Stimulated activated CD8-positive, alpha-beta memory T cell treated with anti-CD3 and anti-CD28 coated beads, Interleukin-15, amount 100 ng/mL, for 4 hours (primary cell): ENCODE results near the gene PLXND1.

Source experiments
- DNase-seq, 2 donors: peaks; one replicate each; pipeline ENCODE4 v3.0.0-alpha.2; 2020; ENCODE audit warnings: low read depth in 2 of 2

PLXND1 gene

DNA sequence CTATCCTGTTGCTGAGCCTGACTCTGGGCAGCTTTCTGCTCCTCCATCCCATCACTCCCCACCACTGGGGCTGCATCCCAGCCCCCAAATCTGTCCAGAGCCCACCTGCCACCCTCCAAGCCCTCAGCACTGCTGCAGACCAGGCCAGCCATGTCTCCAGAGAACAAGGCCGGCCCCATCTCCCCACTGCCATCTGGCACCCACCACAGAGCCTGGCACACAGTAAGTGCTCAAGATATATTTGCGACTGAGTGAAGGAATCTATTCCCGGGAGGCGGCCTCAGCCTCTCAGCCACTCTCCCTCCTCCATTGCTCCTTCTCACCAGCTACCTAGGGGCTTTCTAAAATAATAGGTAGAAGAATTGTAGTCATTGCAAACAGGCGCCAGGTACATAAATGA lies 4.8 kb downstream of the PLXND1 start:
- DNase-seq = no peak

DNA sequence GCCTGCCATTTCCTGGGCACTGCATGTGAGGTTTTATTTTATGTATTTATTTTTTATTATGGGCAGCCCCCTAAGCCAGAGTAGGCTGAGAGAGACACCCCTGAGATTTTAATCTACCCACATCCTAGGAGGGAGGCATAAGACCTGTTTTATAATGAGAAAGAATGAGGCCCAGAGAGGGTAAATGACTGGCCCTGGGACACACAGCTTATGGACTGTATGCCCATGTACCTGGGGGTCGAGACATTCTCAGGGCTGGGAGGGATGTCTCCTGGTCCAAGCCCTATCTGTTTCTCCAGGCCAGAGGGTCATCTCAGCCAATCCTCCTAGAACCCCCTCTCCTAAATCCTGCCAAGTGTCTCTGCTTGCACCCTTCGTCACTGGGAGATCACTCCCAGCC lies 6.1 kb downstream of the PLXND1 start:
- DNase-seq = no peak

DNA sequence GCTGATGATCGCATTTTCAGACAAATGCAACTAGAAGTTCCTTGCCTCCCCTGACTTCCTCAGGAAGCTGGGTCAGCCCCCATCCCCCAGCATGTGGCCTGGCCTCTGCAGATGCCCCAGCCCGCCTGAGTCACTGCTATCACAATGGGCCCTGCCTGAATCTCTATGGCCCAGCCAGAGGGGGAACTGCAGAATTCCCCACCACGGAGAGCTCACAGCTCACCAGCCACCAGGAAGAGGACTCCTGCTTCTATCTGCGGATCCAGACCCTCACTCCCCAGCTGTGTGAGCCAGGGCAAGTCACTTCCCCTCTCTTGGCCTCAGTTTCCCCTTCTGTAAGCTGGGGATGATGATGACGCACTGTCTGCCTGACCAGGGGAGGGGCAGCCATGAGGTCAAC lies 6.9 kb downstream of the PLXND1 start:
- DNase-seq = no peak

DNA sequence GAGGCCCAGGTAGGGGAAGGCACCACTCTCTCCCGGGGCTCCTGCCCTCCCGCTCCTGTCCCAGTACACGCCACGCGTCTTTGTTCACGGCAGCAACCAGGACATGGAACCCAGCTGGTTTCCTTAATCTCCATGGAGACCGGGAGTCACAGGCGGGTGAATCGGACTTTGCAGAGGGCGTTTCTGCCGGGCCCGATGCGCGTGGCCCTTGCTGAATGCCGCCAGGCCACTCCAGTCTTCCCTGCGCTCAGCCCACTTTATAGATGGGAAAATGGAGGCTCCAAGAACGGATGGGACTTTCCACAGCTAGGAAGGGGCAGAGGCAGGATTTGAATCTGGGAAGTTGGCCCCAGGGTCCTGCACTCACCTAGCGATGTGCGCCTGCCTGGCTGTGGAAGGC lies 7.4 kb downstream of the PLXND1 start:
- DNase-seq = no peak

DNA sequence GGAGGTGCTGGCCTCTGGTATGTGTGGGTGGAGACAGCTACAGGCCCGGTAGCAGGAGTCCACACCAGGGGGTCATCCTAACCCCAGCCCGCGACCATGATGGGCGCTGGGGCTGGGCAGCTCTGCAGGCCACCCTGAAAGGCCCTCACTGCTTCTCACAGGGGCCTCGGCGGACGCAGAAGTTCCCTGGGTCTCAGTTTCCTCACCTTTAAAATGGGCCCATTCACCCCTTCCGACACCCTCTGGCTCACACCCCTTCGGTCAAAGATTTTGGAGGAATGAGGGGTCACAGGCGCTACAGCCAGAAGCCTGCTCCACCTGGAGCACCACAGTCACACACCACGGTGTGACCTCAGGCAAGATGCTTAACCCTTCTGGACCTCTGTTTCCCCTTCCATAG lies 8.0 kb downstream of the PLXND1 start:
- DNase-seq = no peak

DNA sequence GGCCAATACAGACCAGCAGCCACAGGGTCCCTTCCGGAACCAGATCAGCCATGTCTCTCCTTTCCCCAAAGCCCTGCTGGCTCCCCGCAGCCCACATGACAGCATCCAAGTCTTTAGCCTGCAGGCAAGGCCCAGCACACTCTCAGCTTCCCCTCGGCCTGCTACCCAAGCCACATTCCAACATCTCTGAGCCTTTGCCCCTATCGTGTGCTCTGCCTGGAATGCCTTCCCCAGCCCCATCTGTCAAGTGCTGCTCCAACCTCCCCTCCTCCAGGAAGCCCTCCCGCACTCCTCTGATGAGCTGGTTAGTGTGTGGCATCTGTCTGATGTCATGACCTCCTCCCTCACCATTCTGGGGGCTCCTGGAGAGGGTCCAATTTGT lies 8.5 kb downstream of the PLXND1 start:
- no peak for DNase-seq

DNA sequence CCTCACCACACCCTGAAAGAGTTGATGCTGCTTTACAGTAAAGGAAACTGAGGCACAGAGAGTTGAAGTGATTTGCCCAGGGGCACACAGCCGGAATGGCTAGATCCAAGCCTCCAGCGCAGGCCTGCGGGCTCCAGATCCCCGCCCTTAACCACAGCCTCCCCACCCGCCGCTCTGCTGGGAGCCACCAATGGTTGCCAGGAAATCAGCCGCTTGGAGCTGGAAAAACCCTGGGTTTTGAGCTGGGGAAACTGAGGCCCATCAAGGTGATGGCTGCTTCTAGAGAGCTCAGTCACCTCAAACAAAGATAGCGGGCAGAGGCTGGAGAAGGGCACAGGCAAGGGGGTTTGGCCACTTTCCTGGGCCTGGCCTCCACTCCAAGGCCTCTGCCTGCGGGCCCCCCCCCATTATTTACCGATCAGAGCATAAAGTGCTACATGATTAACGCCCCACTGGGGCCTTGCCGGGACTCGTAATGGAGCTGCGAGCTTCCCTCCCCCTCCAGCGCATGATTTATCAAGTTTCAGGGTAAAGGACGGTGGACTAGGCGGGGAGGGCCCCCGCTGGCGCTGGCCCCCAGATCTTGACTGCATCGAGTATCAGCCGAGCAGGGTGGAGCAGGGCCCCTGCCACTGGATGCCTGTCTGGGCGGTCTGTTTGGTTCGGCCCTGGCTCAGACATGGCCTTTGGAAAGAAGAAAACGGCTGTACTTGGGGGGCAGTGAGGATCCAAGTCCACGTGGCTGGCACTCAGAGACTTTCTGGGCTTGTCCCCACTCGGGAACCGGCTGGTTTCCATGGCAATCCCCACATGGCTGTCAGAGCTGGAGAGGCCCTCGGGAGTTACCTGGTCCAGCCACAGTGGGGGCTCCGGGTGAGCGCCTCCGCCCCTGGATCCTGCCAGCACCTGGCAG lies 9.1 kb downstream of the PLXND1 start:
- no peak for DNase-seq

DNA sequence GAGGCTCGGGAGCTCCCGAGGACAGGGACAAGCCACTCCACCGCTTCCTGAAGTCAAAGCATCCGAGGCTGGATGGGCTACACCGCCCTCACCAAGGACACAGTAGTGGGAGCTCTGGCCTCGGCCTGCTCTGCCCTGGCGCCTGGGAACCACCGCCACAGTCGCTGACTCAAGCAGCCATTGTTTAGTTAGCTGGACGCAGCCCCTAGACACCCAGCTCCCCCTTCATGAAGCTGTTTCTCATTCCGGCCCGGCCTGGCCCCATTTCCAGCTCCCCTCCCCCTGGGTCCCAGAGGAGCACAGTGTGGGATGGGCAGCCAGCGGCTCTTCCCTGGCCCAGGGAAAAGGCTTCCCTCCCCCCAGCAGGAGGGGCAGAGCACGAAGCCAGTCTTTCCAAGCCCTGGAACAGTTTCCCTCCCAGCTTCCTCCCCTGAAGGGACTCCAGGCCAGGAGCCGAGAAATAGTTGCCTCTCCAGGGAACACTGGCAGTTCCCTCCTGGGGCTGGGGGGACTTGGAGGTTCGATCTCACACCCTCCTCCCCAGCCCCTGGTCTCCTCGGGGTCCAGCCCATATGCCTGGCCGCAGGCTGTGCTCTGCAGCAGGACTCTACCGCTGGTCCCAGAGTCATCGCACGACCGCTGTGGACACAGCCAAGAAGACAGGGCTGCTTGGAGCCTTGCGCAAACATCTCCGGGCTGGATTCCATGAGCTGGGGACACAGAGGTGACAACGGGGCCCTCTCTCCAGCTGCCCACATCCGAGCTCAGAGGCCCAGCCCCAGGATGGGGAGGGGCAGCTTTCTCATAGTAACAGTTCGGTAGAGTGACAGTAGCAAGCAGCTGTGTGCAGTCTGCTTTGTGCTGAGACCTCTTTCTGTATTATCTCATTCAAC lies 10.0 kb downstream of the PLXND1 start:
- DNase-seq = no peak

DNA sequence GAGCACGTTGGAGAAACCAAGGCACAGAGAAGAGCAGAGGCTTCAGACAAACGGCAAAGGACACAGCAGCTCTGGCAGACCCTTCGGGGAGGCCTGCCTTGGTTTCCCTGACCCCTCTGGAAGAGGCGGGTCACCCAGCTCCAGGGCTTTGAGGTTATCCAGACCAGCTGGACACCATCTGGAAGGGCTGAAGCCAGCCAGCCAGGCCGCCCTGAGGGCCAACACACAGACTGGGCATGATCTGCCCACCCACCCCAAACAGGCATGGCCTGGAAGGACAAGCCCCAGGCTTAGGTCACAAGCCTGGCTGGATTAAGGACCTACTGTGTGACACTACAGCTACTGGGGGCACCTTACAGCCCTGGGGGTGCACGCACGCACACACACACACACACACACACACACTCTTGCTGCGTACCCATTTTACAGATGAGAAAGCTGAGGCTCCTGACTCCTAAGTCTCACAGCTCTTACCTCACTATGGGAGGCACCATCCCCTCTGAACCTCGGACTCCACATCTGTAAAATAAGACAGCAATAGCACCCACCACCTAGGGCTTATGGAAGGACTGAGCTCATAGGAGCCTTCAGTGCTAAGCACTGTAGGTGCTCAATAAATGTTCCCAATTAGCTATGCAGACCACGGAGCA lies 10.8 kb downstream of the PLXND1 start:
- no peak for DNase-seq

DNA sequence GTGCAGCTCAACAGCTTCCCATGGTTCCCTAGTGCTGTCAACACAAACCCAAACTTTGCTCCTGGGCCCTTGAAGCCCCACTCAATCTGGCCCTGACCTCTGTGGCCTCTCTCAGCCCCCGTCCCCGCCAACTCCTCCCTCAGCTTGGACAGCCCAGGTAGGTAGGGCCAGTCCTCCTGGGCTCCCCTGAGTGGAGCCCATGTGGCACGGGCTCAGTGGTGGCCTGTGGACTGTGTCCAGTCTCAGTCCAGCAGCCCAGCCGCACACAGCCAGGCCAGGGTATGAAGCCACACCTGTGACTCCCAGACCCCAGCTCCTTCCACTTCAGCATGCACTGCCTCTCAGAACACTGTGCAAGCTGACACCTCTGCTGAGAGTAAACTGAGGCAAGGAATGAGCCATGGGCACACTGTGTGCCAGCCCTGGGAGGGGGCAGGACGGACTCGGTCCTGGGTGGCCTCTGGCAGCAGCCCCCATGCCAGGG lies 11.5 kb downstream of the PLXND1 start:
- no peak for DNase-seq

DNA sequence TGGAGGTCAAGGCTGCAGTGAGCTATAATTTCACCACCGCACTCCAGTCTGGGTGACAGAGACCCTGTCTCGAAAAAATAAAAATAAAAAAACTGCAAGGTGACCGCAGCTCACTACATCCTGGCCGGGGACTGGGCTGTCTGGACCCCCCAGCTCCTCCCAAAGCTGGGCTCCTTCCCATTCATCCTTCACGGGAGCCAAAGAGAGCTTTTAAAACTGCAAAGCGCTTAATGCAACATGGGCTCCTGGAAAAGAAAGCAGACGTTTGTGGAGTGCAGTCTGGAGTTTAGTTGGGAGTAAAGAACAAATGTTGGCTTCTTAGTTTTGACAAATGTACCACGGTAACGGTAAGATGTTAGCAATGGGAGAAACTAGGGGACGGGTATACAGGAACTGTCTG lies 12.1 kb downstream of the PLXND1 start:
- no peak for DNase-seq

DNA sequence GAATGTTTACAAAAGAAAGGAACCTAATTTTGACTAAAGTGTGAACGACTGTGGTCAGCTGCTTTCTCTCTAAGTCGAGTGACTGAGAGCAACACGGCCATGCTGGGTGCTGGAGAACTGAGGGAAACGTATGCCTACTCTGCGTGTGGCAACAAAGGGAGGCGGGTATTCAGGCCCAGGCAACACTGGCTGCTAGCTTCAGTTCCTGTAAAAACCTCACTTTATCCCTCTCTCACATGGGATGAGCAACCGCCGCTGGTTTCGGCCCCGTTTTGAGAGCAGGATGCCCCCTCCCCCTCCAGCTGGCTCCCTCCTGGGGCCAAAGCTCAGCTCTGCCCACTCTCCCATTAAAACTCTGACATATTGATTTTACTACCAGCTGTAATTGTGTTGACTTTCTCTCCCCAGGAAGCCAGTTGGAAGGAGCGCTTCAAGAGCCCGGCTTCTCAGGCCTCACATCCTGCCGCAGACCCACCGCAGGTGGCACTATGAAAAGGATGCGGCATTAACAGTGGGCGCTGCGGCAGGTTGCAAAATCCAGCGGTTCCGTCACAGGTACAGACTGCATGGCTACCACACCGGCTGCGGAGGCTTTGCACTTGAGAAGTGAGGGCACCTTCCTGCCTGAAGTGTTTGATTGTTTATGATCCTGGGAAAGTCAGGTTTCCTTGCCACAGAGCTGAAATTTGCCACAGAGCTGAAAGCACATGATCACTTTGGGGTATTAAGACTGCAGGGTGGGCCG lies 12.7 kb downstream of the PLXND1 start:
- peak in 1 of 2 donors; percentile 23 for DNase-seq

DNA sequence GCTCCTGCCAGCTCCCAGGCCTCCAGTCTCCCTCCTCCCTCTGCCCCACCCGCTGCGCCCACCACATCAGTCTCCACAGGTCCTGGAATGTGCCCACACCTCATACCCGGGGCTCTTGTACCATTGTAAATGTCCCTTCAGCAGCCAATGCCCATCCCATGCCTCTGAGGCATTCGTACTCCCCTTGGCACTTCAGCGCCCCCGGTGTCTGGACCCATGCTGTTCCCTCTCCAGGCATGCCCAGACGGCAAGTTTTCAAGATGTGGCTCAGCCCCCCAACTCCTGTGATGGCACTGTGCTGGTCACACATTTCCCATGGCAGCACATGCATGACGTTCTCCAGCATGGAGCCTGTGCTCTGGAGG lies 13.3 kb downstream of the PLXND1 start:
- no peak for DNase-seq

DNA sequence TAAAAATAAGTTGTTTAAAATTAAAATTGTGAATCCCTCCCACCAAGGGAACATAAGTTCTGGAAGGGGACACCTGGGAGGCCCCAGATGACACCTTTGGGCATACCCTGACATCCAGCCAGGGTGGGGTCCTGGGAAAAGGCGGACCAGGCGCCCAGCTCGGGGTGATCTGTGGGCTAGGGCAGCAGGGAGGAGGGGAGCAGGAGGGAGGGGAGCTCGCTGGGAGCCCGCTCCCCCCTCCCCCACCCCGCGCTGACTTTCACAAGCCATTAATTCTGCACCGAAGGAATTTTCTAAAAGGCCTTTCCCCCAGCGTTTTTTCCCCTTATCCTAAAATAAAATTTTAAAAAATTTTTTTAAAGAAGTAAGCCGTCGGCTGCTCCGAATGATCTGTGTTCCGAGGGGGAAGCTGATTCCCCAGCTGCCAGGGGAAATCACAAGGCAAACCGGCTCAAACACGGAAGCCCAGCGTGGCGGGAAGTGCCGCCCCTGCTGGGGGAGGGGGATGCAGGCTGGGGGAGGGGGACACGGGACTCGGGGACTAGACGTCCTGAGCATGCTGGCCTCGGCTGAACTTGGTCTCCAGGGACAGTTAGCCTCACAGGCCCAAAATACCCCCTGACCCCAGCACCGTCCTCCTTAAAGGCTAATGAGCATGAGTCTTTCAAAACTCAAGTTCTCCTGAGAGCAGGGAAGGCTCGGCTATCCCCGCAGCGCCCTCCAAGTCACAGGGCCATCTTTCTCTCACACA lies 13.9 kb downstream of the PLXND1 start:
- DNase-seq = no peak

DNA sequence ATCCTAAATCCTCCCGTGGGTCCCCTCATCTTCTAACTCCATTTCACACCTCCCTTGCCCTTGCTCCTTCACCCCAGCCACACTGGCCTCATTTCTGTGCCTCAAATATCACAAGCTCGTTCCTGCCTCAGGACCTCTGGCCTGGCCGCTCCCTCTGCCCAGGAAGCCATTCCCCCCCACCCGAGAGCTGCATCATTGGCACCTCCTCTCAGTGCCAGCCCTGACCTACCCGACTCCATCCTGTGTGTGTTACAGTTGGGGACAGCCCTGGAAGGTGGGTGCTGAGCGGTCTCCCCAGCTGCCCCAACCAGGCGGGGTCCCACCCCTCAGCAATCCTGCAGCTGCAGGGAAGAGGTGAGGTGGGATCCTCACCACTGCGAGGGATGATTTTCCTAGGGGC lies 14.5 kb downstream of the PLXND1 start:
- DNase-seq = no peak

DNA sequence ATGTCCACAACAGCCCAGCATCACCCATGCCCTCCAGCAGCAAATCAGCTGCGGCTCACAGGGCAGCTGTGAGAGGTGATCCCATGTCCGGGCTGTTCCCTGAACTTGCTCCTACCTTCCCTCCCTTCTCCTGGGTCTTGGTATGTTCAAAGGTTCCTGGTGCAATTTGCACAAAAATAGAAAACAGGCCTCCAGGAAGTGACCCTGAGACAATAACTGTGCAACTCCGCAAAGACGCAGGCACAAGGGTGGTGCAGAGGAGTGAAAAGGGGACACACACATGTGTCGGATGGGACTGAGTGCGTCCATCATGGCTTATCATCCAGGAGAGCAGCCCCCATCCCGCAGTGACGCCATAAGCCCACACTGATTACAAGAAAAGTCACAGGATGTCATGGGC lies 16.3 kb downstream of the PLXND1 start:
- no peak for DNase-seq

DNA sequence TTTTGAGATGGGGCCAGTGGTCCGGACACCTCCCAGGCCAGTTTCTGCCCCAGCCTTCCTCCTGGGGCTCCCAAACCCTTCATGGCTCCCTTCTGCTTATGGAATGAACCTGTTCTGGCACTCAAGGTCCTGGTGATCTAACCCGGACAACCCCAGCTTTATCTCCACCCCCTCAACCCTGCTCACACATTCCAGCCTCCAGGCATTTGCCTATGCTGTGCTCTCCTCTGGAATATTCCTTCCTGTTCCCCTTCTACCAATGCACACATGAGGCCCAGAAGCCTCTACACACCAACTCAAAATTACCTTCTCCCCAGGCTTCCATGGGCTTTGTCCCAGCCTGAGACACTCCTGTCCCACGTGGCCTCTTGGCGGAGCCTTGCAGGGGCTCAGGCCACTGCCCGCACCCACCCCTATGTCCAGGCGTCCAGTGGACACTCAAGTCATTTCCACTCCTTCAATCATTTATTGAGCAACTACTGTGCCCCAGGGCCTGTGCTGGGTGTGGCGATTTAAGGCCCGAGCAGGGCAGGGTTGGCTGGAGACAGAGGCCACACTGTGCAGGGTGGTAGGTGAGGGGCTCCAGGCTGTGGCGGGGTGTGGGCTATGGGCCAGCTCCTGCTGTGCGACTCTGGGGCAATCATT lies 18.8 kb downstream of the PLXND1 start:
- DNase-seq = no peak

DNA sequence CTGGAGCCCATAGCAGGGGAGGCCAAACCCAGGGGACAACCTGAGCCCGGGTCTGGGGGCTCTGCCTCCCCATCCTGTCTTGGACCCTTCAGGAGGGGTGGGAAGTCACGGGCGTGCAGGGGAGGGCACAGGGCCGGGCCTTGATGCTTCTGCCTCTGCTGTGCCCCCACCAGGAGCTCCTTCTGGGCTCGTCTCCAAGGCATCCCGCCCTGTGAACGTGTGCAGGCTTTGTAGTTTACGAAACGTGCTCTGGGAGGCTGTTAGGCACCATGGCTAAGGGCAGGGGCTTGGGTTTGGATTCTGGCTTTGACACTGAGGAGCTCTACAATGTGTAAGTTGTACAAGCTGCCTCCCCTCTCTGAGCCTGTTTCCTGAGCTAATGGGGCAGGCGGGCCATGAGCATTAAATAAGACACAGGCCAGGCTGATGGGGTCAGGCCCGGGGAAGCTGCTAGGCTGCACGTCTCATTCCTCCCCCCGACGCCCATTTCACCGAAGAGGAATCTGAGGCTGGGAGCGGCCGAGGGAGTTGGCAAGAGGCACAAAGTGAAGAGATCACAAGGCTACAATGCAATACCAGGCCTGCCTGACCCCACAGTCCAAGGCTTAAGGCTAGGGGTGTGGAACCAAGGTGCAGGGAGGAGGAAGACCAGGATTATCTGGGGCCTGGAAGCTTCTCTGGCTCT lies 19.6 kb downstream of the PLXND1 start:
- no peak for DNase-seq

DNA sequence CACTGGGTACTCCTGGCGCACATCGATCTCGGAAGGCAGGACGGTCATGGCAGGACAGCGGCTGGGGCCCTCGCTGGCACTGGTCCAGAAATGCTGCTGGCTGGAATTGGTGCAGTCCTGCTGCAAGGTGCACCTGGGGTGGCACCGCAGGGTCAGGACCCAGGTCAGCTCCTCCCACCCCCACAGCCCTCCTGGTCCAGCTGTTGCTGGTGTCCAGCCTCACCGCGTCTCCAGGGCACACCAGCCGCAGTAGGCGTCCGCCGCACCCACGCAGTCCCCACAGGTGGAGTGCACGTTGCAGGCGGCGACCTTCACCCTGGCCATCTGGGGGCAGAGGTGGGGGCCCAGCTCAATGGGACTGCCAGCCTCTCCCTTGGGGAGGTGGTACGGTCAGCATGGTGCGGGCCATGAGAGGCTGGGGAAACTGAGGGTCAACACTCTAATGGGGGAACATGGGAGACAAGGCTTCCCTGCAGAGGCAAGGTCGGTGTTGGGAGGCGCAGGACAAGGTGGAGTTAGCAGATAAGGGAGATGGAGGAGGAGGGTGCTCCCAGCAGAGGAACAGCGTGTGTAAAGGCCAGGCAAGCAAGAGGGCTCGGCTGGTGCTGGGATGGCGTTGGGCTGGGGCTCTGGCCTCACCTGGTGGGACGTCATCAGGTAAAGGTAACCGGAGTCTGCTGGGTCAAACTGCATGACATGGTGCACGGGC lies 20.4 kb downstream of the PLXND1 start:
- DNase-seq = no peak
